T47D (cell line): ENCODE measurements around the gene CTTNBP2.

Experiments used
- DNase-seq, 2 experiments: peaks; one replicate each; pipeline versions ENCODE4 v3.0.0 to v3.0.0-alpha.2; 2011 to 2012; ENCODE audit warnings: low read depth in 1 of 2, low spot score in 1 of 2
- JUND ChIP-seq: IDR thresholded peaks from 2 replicates; pipeline ENCODE4 v1.6.1; 2012; ENCODE audit warnings: low read depth
- in situ Hi-C: cut with HindIII; loops from 2 replicates; pipeline ENCODE4 v1.10.0; 2016; ENCODE audit warnings: low sequenced_read_pairs, low pct_unique_long_range_greater_than_20kb

CTTNBP2 gene

GRCh38 chr7:117829450-117830117, 43.7 kb downstream of the CTTNBP2 start:
- TF ChIP-seq JUND, result no peak
- in situ Hi-C loops, result no loop called here
- DNase-seq, result no peak

GRCh38 chr7:117828825-117829224, 44.4 kb downstream of the CTTNBP2 start:
- in situ Hi-C loops, result no loop called here
- DNase-seq, result no peak
- no peak for TF ChIP-seq JUND

- in situ Hi-C loops, result no loop called here
- no peak for TF ChIP-seq JUND
- DNase-seq, result no peak
Measured at GRCh38 chr7:117827862-117828261, 45.4 kb downstream of the CTTNBP2 start.

GRCh38 chr7:117825132-117825531, 48.1 kb downstream of the CTTNBP2 start:
- in situ Hi-C loops, result no loop called here
- TF ChIP-seq JUND, result no peak
- no peak for DNase-seq

- no peak for DNase-seq
- TF ChIP-seq JUND, result no peak
- in situ Hi-C loops, result no loop called here
Measured at GRCh38 chr7:117824592-117824991, 48.6 kb downstream of the CTTNBP2 start.

- no peak for DNase-seq
- in situ Hi-C loops, result no loop called here
- TF ChIP-seq JUND, result no peak
Measured at GRCh38 chr7:117819558-117819957, 53.7 kb downstream of the CTTNBP2 start.

GRCh38 chr7:117818232-117818631, 55.0 kb downstream of the CTTNBP2 start:
- no peak for DNase-seq
- TF ChIP-seq JUND, result no peak
- in situ Hi-C loops, result no loop called here

- no peak for TF ChIP-seq JUND
- DNase-seq, result no peak
- in situ Hi-C loops, result no loop called here
Measured at GRCh38 chr7:117816727-117817126, 56.5 kb downstream of the CTTNBP2 start.

- no peak for DNase-seq
- in situ Hi-C loops, result no loop called here
- no peak for TF ChIP-seq JUND
Measured at GRCh38 chr7:117811696-117812095, 61.5 kb downstream of the CTTNBP2 start.

GRCh38 chr7:117810642-117811512, 62.4 kb downstream of the CTTNBP2 start:
- no peak for TF ChIP-seq JUND
- in situ Hi-C loops, result no loop called here
- no peak for DNase-seq

- TF ChIP-seq JUND, result no peak
- no peak for DNase-seq
- in situ Hi-C loops, result no loop called here
Measured at GRCh38 chr7:117809958-117810357, 63.3 kb downstream of the CTTNBP2 start.

- TF ChIP-seq JUND, result no peak
- in situ Hi-C loops, result no loop called here
- DNase-seq, result no peak
Measured at GRCh38 chr7:117808910-117809705, 64.1 kb downstream of the CTTNBP2 start.

GRCh38 chr7:117808341-117808757, 64.9 kb downstream of the CTTNBP2 start:
- no peak for TF ChIP-seq JUND
- no peak for DNase-seq
- in situ Hi-C loops, result no loop called here
